ENCODE measurements around the gene TMEM225. TPM values are rescaled to one million over a fixed set of nuclear protein-coding genes. Genes with fewer than 3 reads are reported as not detected.

Gene TMEM225, protein sequence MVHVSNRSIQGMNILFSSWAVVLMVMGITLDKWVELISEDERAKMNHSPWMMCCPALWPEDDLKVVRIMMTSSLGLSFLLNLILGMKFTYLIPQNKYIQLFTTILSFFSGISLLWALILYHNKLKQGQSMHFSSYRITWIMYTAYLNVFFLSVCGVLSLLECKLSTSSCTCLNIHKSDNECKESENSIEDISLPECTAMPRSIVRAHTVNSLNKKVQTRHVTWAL
- total RNA-seq: not detected in 2 replicates
- not detected in 2 replicates for polyA plus RNA-seq

DNA sequence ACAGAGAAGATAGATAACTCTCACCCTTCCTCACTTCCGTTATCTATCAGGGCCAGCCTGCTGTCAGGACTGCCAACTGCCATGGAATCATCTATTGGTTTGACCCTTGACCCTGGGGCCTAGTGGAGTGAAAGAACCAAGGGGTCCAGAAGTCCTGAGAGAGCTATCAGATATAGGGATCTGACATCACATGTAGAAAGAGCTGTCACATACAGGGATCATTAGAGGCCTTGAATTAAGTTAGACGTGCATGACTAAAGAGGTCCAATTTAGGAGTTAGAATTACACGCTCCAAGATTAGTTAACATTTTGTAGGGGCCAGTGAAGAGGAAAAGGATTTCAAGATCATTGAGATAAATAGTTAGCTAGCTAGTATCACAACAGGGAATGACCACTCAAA, at the start of gene TMEM225:
Gene TMEM225 (minus strand): TSS at position 101 of the 400 bp plus-strand sequence. CDS start 245 bp downstream, outside the sequence.
- no peaks in the 10 kb centered on the region for H3K4me1 ChIP-seq (ENCODE audit: low read depth)

GRCh38 chr11:123924027-123924426, 38.6 kb upstream of the TMEM225 start:
- Histone ChIP-seq H3K9me3 (ENCODE audit: low read depth) (no peaks in the 10 kb centered on the region), H3K4me3 (no peak overlapping the region), H3K36me3 (no peaks in the 10 kb centered on the region), H3K27ac (no peak overlapping the region), H3K4me1 (ENCODE audit: low read depth) (peaks cover 5% of the 10 kb centered on the region), H3K27me3 (no peaks in the 10 kb centered on the region)
- TF ChIP-seq CTCF (IDR thresholded peaks at IDR 0.05; ENCODE audit: low read depth, low read length): no peak
- no peak for DNase-seq (ENCODE audit: low read depth in 1 of 2, low spot score in 1 of 2)

More for the DNA sequence above, at the start of gene TMEM225:
- DNase-seq (ENCODE audit: low read depth in 1 of 2, low spot score in 1 of 2): no peak
- Histone ChIP-seq H3K27ac (no peak within 1 kb of the TSS), H3K9me3 (ENCODE audit: low read depth) (no peaks in the 10 kb centered on the region), H3K27me3 (no peaks in the 10 kb centered on the region), H3K36me3 (no peaks in the 10 kb centered on the region), H3K4me3 (no peak within 1 kb of the TSS)
- no peak for TF ChIP-seq CTCF (IDR thresholded peaks at IDR 0.05; ENCODE audit: low read depth, low read length)

- H3K27me3 ChIP-seq: no peaks in the 10 kb centered on the region
- TF ChIP-seq CTCF (IDR thresholded peaks at IDR 0.05; ENCODE audit: low read depth, low read length): no peak
- H3K9me3 ChIP-seq (ENCODE audit: low read depth): no peaks in the 10 kb centered on the region
- H3K4me1 ChIP-seq (ENCODE audit: low read depth): peaks cover 5% of the 10 kb centered on the region
- no peaks in the 10 kb centered on the region for H3K36me3 ChIP-seq
- H3K4me3 ChIP-seq: no peak overlapping the region
- no peak overlapping the region for H3K27ac ChIP-seq
- no peak for DNase-seq (ENCODE audit: low read depth in 1 of 2, low spot score in 1 of 2)
Observed at GRCh38 chr11:123920943-123921342, 35.5 kb upstream of the TMEM225 start.

DNA sequence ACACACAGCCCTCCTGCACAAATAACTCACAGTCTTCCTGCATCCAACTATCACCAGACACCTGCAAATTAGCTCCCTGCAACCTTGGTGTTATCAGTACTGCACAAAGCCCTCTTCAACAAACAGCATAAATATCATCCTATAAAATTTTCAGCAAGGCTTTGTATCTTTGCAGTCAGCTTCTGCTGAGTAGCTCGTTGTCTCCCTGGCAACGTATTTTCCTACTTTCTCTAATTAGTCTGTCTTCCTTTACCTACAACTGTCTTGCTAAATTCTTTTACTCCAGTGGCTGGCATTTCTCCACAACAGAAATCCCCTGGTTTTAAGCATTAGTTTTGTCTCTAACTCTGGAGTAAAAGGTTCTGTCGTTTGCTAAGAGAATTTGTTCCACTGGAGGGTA, 20.4 kb upstream of the TMEM225 start:
- Histone ChIP-seq H3K27me3 (no peaks in the 10 kb centered on the region), H3K9me3 (ENCODE audit: low read depth) (no peaks in the 10 kb centered on the region), H3K4me3 (no peak overlapping the region), H3K36me3 (no peaks in the 10 kb centered on the region), H3K27ac (no peak overlapping the region), H3K4me1 (ENCODE audit: low read depth) (no peaks in the 10 kb centered on the region)
- no peak for TF ChIP-seq CTCF (IDR thresholded peaks at IDR 0.05; ENCODE audit: low read depth, low read length)
- no peak for DNase-seq (ENCODE audit: low read depth in 1 of 2, low spot score in 1 of 2)

- no peaks in the 10 kb centered on the region for H3K27me3 ChIP-seq
- H3K9me3 ChIP-seq (ENCODE audit: low read depth): no peaks in the 10 kb centered on the region
- no peaks in the 10 kb centered on the region for H3K36me3 ChIP-seq
- no peak for TF ChIP-seq CTCF (IDR thresholded peaks at IDR 0.05; ENCODE audit: low read depth, low read length)
- no peak for DNase-seq (ENCODE audit: low read depth in 1 of 2, low spot score in 1 of 2)
- no peak overlapping the region for H3K27ac ChIP-seq
- no peaks in the 10 kb centered on the region for H3K4me1 ChIP-seq (ENCODE audit: low read depth)
- H3K4me3 ChIP-seq: no peak overlapping the region
Observed at GRCh38 chr11:123904932-123905331, 19.5 kb upstream of the TMEM225 start.
